Renal cortex interstitium (tissue), 11 donors: ENCODE measurements around the gene FBXL17. TPM values are rescaled to one million over a fixed set of nuclear protein-coding genes. Genes with fewer than 3 reads are reported as not detected.

Experiments
- DNase-seq, 11 donors: peaks; one replicate each; pipeline ENCODE4 v3.0.0-alpha.2; 2013; ENCODE audit warnings: low read depth in 9 of 11, low spot score in 4 of 11; ENCODE audit errors: extremely low read depth in 1 of 11
- polyA plus RNA-seq, 3 donors: library from polyadenylated mRNA; unstranded; fragments of 120-200 nt; gene quantifications; one replicate each; pipeline ENCODE4 v1.2.1, GENCODE V29; 2013; ENCODE audit not compliant: insufficient read length in 3 of 3

The FBXL17 gene
- polyA plus RNA-seq, 3 donors, result 27.2 to 33.6 (median 30.4) TPM

- no peak for DNase-seq
Measured at GRCh38 chr5:108340131-108340530, 41.8 kb downstream of the FBXL17 start.

GRCh38 chr5:108339220-108339619 lies 42.7 kb downstream of the FBXL17 start:
- no peak for DNase-seq

- no peak for DNase-seq
Measured at GRCh38 chr5:108334225-108334624, 47.7 kb downstream of the FBXL17 start.

GRCh38 chr5:108326982-108327381 lies 54.9 kb downstream of the FBXL17 start:
- DNase-seq, result no peak

- no peak for DNase-seq
Measured at GRCh38 chr5:108324886-108325285, 57.0 kb downstream of the FBXL17 start.

GRCh38 chr5:108321341-108321740 lies 60.6 kb downstream of the FBXL17 start:
- DNase-seq, result no peak

- no peak for DNase-seq
Measured at GRCh38 chr5:108320231-108320630, 61.7 kb downstream of the FBXL17 start.

- DNase-seq, result no peak
Measured at GRCh38 chr5:108315829-108316228, 66.1 kb downstream of the FBXL17 start.

GRCh38 chr5:108312258-108312657 lies 69.6 kb downstream of the FBXL17 start:
- DNase-seq, result no peak

- DNase-seq, result no peak
Measured at GRCh38 chr5:108311682-108312081, 70.2 kb downstream of the FBXL17 start.

GRCh38 chr5:108303611-108304010 lies 78.3 kb downstream of the FBXL17 start:
- no peak for DNase-seq

- no peak for DNase-seq
Measured at GRCh38 chr5:108303086-108303485, 78.8 kb downstream of the FBXL17 start.

GRCh38 chr5:108297042-108297601 lies 84.8 kb downstream of the FBXL17 start:
- no peak for DNase-seq

- no peak for DNase-seq
Measured at GRCh38 chr5:108295578-108296368, 86.1 kb downstream of the FBXL17 start.

GRCh38 chr5:108280960-108281569 lies 100.8 kb downstream of the FBXL17 start:
- no peak for DNase-seq

GRCh38 chr5:108280248-108280647 lies 101.7 kb downstream of the FBXL17 start:
- no peak for DNase-seq

- no peak for DNase-seq
Measured at GRCh38 chr5:108278285-108279240, 103.3 kb downstream of the FBXL17 start.

- no peak for DNase-seq
Measured at GRCh38 chr5:108276187-108277050, 105.5 kb downstream of the FBXL17 start.
